SK-N-SH treated with all-trans-retinoic acid at 6 μM for 48 hours (cell line): ENCODE results near the gene VSIG1.

ENCODE experiments used
- ATAC-seq: fragments of 200-7000 bp; cut with Tn5 transposase; 3 replicates; pipeline ENCODE4 v1.9.1; 2020; ENCODE audit warnings: mild to moderate bottlenecking, moderate library complexity
- BACH2 ChIP-seq: fragments of 250-450 bp; sonication (Bioruptor Pico); IDR thresholded peaks from 2 replicates; pipeline ENCODE4 v1.9.0; 2021; ENCODE audit warnings: mild to moderate bottlenecking, borderline replicate concordance
- CSDC2 ChIP-seq: fragments of 250-450 bp; sonication (Bioruptor Pico); IDR thresholded peaks from 2 replicates; pipeline ENCODE4 v1.5.0; 2020; ENCODE audit warnings: mild to moderate bottlenecking, moderate library complexity
- ESRRG ChIP-seq: fragments of 250-450 bp; sonication (Bioruptor Pico); IDR thresholded peaks from 2 replicates; pipeline ENCODE4 v1.6.1; 2021; ENCODE audit warnings: mild to moderate bottlenecking
- GLIS3 ChIP-seq: fragments of 250-450 bp; sonication (Bioruptor Pico); IDR thresholded peaks from 2 replicates; pipeline ENCODE4 v1.5.0; 2020; ENCODE audit warnings: mild to moderate bottlenecking, moderate library complexity
- ISL1 ChIP-seq: fragments of 250-450 bp; sonication (Bioruptor Pico); IDR thresholded peaks from 2 replicates; pipeline ENCODE4 v2.1.2; 2022; ENCODE audit warnings: mild to moderate bottlenecking, moderate library complexity
- OSR1 ChIP-seq: fragments of 250-450 bp; sonication (Bioruptor Pico); IDR thresholded peaks from 2 replicates; pipeline ENCODE4 v1.8.0; 2022; ENCODE audit warnings: moderate library complexity, mild to moderate bottlenecking, inconsistent platforms
- RARB ChIP-seq: fragments of 250-450 bp; sonication (Bioruptor Pico); IDR thresholded peaks from 2 replicates; pipeline ENCODE4 v1.8.0; 2021; ENCODE audit warnings: mild to moderate bottlenecking, moderate library complexity
- TOX ChIP-seq: fragments of 250-450 bp; sonication (Bioruptor Pico); IDR thresholded peaks from 2 replicates; pipeline ENCODE4 v1.8.0; 2021; ENCODE audit warnings: mild to moderate bottlenecking, moderate library complexity, borderline replicate concordance
- ZC3H10 ChIP-seq: fragments of 250-450 bp; sonication (Bioruptor Pico); IDR thresholded peaks from 2 replicates; pipeline ENCODE4 v1.5.1; 2021; ENCODE audit warnings: mild to moderate bottlenecking, moderate library complexity
- ZFP3 ChIP-seq: fragments of 250-450 bp; sonication (Bioruptor Pico); IDR thresholded peaks from 2 replicates; pipeline ENCODE4 v1.5.0; 2020; ENCODE audit warnings: mild to moderate bottlenecking, moderate library complexity
- ZFP30 ChIP-seq: fragments of 450-650 bp; formaldehyde crosslinking; IDR thresholded peaks from 2 replicates; pipeline ENCODE4 v1.5.0; 2022; ENCODE audit warnings: mild to moderate bottlenecking, moderate library complexity
- ZNF565 ChIP-seq: fragments of 450-650 bp; formaldehyde crosslinking; conservative IDR thresholded peaks from 2 replicates; pipeline ENCODE4 v1.5.0; 2020; ENCODE audit warnings: low read depth, mild to moderate bottlenecking, moderate library complexity
- ZNF70 ChIP-seq: fragments of 450-650 bp; formaldehyde crosslinking; IDR thresholded peaks from 2 replicates; pipeline ENCODE4 v1.5.0; 2020; ENCODE audit warnings: mild to moderate bottlenecking, moderate library complexity
- ZNF8 ChIP-seq: fragments of 450-650 bp; formaldehyde crosslinking; IDR thresholded peaks from 2 replicates; pipeline ENCODE4 v1.5.0; 2020; ENCODE audit warnings: mild to moderate bottlenecking, moderate library complexity
- TF ChIP-seq, protein P1 (sequence below): fragments of 250-450 bp; sonication (Bioruptor Pico); IDR thresholded peaks from 2 replicates; pipeline ENCODE4 v1.8.0; 2021; ENCODE audit warnings: low read depth, mild to moderate bottlenecking, moderate library complexity, borderline replicate concordance
- TF ChIP-seq, protein P2 (sequence below): fragments of 250-450 bp; sonication (Bioruptor Pico); IDR thresholded peaks from 2 replicates; pipeline ENCODE4 v1.8.0; 2020; ENCODE audit warnings: mild to moderate bottlenecking, moderate library complexity, borderline replicate concordance
- TF ChIP-seq, protein P3 (sequence below): fragments of 250-450 bp; sonication (Bioruptor Pico); IDR thresholded peaks from 2 replicates; pipeline ENCODE4 v1.5.1; 2021; ENCODE audit warnings: mild to moderate bottlenecking, moderate library complexity
- TF ChIP-seq, protein P4 (sequence below): fragments of 250-450 bp; sonication (Bioruptor Pico); IDR thresholded peaks from 2 replicates; pipeline ENCODE4 v1.5.0; 2020; ENCODE audit warnings: mild to moderate bottlenecking, moderate library complexity
- TF ChIP-seq, protein P5 (sequence below): fragments of 250-450 bp; sonication (Bioruptor Pico); IDR thresholded peaks from 2 replicates; pipeline ENCODE4 v1.5.1; 2020; ENCODE audit warnings: low read depth, mild to moderate bottlenecking, moderate library complexity

Gene VSIG1

DNA sequence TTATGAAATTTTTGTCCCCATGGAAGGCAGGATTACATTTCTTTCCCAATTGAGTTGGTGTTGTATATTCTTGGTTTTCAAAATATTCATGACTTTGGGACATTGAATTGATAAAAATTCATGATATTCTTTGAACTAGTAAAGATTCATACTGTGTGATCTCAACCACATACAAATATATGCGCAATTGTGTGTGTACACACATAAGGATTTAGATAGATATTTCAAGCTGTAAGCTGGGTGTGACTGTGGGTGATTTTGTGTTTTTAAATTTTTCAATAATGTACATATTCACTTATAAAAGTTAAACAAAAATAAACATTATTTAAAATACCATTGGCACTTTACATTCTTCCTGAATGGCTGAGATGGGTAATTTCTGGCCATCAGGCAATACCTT is 19.5 kb upstream of the VSIG1 start:
- ATAC-seq: no peak
- TF ChIP-seq, protein P1, sequence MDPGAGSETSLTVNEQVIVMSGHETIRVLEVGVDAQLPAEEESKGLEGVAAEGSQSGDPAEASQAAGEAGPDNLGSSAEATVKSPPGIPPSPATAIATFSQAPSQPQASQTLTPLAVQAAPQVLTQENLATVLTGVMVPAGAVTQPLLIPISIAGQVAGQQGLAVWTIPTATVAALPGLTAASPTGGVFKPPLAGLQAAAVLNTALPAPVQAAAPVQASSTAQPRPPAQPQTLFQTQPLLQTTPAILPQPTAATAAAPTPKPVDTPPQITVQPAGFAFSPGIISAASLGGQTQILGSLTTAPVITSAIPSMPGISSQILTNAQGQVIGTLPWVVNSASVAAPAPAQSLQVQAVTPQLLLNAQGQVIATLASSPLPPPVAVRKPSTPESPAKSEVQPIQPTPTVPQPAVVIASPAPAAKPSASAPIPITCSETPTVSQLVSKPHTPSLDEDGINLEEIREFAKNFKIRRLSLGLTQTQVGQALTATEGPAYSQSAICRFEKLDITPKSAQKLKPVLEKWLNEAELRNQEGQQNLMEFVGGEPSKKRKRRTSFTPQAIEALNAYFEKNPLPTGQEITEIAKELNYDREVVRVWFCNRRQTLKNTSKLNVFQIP: no peak
- TF ChIP-seq, protein P2, sequence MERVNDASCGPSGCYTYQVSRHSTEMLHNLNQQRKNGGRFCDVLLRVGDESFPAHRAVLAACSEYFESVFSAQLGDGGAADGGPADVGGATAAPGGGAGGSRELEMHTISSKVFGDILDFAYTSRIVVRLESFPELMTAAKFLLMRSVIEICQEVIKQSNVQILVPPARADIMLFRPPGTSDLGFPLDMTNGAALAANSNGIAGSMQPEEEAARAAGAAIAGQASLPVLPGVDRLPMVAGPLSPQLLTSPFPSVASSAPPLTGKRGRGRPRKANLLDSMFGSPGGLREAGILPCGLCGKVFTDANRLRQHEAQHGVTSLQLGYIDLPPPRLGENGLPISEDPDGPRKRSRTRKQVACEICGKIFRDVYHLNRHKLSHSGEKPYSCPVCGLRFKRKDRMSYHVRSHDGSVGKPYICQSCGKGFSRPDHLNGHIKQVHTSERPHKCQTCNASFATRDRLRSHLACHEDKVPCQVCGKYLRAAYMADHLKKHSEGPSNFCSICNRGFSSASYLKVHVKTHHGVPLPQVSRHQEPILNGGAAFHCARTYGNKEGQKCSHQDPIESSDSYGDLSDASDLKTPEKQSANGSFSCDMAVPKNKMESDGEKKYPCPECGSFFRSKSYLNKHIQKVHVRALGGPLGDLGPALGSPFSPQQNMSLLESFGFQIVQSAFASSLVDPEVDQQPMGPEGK (CRISPR knock-in tag): no peak
- no peak for TF ChIP-seq OSR1 (CRISPR knock-in tag)
- no peak for TF ChIP-seq ZNF565 (CRISPR knock-in tag)
- TF ChIP-seq ZNF8 (CRISPR knock-in tag): no peak
- no peak for TF ChIP-seq ZC3H10 (CRISPR knock-in tag)
- TF ChIP-seq ZFP3 (CRISPR knock-in tag): no peak
- TF ChIP-seq, protein P3, sequence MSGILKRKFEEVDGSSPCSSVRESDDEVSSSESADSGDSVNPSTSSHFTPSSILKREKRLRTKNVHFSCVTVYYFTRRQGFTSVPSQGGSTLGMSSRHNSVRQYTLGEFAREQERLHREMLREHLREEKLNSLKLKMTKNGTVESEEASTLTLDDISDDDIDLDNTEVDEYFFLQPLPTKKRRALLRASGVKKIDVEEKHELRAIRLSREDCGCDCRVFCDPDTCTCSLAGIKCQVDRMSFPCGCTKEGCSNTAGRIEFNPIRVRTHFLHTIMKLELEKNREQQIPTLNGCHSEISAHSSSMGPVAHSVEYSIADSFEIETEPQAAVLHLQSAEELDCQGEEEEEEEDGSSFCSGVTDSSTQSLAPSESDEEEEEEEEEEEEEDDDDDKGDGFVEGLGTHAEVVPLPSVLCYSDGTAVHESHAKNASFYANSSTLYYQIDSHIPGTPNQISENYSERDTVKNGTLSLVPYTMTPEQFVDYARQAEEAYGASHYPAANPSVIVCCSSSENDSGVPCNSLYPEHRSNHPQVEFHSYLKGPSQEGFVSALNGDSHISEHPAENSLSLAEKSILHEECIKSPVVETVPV: no peak
- no peak for TF ChIP-seq CSDC2 (CRISPR knock-in tag)
- TF ChIP-seq ISL1 (CRISPR knock-in tag): no peak
- TF ChIP-seq, protein P4, sequence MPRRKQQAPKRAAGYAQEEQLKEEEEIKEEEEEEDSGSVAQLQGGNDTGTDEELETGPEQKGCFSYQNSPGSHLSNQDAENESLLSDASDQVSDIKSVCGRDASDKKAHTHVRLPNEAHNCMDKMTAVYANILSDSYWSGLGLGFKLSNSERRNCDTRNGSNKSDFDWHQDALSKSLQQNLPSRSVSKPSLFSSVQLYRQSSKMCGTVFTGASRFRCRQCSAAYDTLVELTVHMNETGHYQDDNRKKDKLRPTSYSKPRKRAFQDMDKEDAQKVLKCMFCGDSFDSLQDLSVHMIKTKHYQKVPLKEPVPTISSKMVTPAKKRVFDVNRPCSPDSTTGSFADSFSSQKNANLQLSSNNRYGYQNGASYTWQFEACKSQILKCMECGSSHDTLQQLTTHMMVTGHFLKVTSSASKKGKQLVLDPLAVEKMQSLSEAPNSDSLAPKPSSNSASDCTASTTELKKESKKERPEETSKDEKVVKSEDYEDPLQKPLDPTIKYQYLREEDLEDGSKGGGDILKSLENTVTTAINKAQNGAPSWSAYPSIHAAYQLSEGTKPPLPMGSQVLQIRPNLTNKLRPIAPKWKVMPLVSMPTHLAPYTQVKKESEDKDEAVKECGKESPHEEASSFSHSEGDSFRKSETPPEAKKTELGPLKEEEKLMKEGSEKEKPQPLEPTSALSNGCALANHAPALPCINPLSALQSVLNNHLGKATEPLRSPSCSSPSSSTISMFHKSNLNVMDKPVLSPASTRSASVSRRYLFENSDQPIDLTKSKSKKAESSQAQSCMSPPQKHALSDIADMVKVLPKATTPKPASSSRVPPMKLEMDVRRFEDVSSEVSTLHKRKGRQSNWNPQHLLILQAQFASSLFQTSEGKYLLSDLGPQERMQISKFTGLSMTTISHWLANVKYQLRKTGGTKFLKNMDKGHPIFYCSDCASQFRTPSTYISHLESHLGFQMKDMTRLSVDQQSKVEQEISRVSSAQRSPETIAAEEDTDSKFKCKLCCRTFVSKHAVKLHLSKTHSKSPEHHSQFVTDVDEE (CRISPR knock-in tag): no peak
- no peak for TF ChIP-seq ZFP30
- TF ChIP-seq, protein P5, sequence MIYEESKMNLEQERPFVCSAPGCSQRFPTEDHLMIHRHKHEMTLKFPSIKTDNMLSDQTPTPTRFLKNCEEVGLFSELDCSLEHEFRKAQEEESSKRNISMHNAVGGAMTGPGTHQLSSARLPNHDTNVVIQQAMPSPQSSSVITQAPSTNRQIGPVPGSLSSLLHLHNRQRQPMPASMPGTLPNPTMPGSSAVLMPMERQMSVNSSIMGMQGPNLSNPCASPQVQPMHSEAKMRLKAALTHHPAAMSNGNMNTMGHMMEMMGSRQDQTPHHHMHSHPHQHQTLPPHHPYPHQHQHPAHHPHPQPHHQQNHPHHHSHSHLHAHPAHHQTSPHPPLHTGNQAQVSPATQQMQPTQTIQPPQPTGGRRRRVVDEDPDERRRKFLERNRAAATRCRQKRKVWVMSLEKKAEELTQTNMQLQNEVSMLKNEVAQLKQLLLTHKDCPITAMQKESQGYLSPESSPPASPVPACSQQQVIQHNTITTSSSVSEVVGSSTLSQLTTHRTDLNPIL: no peak
- no peak for TF ChIP-seq ESRRG (CRISPR knock-in tag)
- no peak for TF ChIP-seq ZNF70 (CRISPR knock-in tag)
- no peak for TF ChIP-seq BACH2
- TF ChIP-seq TOX (CRISPR knock-in tag): no peak

DNA sequence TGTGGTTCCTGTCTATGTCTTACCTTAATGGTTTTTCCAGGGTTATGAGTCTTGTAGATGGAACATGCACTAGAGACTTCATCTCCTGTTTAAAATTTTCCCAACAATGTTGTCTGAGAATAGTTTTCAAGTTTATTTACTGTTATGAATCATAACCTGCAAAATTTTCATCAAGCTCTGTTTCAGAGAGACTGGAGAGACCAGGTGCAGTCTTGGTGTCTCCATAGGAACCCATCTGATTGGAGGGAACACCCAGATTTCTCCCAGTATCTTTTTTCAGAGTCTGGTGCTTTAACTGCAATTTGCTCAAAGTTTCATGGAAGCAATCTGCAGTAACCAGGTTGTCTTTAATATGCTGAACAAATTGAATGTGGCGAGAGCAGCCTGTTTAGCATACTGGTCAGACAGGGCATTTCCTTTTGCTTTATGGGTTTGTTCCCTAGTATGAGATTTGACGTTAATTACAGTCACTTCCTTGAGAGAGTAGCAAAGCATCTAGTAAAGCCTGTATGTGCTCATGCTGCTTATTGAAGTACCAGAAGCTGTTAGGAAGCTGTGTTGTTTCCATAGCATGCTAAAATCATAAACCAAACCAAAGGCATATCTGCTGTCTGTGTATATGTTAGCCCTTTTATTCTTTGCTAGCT is 18.8 kb upstream of the VSIG1 start:
- TF ChIP-seq, protein P2 (CRISPR knock-in tag): no peak
- TF ChIP-seq, all 23 proteins: peak for 0
- ATAC-seq: no peak

DNA sequence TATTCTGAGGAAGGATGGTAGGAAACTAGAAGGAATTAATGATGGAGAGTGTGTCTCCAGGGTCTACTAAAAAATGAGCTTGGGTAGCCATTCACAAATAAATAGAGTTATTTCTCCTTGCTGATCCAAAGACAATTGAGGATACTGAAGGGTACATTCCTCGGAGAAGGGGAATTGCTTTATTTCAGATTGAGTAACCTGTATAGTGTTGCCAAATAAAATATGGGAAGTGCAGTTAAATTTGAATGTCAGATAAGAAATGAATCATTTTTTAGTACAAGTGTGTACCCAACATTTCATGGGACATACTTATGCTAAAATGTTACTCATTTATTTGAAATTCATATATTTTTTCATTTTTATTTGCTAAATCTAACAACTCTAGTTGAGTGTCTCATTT is 16.0 kb upstream of the VSIG1 start:
- no peak for TF ChIP-seq RARB (CRISPR knock-in tag)
- TF ChIP-seq, protein P5: no peak
- TF ChIP-seq, protein P4 (CRISPR knock-in tag): no peak
- TF ChIP-seq CSDC2 (CRISPR knock-in tag): no peak
- no peak for TF ChIP-seq GLIS3 (CRISPR knock-in tag)
- TF ChIP-seq, protein P1: no peak
- no peak for TF ChIP-seq ISL1 (CRISPR knock-in tag)
- TF ChIP-seq ZFP30: no peak
- no peak for TF ChIP-seq ZNF565 (CRISPR knock-in tag)
- ATAC-seq: no peak
